GM19238 (cell line): Measurements from ENCODE around the gene POR.
"Not testable (repeated sequence)": the region's sequence is repeated elsewhere in the genome, so short reads cannot be mapped to it uniquely, and the experiment has no call there.

Experiments used
- DNase-seq: peaks from one replicate; pipeline ENCODE4 v3.0.0; 2011; ENCODE audit warnings: low spot score; ENCODE audit not compliant: insufficient read length

POR gene

GRCh38 chr7:75988568-75989499 lies 73.9 kb downstream of the POR start:
- no peak for DNase-seq

GRCh38 chr7:75989500-75990388 lies 74.8 kb downstream of the POR start:
- DNase-seq, result no peak

GRCh38 chr7:75991531-75992082 lies 76.7 kb downstream of the POR start:
- no peak for DNase-seq

- DNase-seq, result no peak
Measured at GRCh38 chr7:75992083-75992755, 77.3 kb downstream of the POR start.

- DNase-seq, result peak; percentile 54
Measured at GRCh38 chr7:75993689-75994387, 78.9 kb downstream of the POR start.

- peak; percentile 100 for DNase-seq
Measured at GRCh38 chr7:75994388-75995051, 79.6 kb downstream of the POR start, which contains the start of gene TMEM120A. TMEM120A (minus strand) TSS chr7:75994595; CDS start chr7:75994570, 25 bp downstream.

GRCh38 chr7:75995052-75995471 lies 80.1 kb downstream of the POR start:
- DNase-seq, result no peak

GRCh38 chr7:75995996-75996395 lies 81.0 kb downstream of the POR start:
- DNase-seq, result no peak

GRCh38 chr7:75996476-75996875 lies 81.5 kb downstream of the POR start:
- no peak for DNase-seq

- no peak for DNase-seq
Measured at GRCh38 chr7:75998038-75998437, 83.1 kb downstream of the POR start.

- no peak for DNase-seq
Measured at GRCh38 chr7:76000566-76000965, 85.6 kb downstream of the POR start.

GRCh38 chr7:76002139-76002538 lies 87.2 kb downstream of the POR start:
- no peak for DNase-seq

- no peak for DNase-seq
Measured at GRCh38 chr7:76002822-76003221, 87.9 kb downstream of the POR start.

- DNase-seq, result no peak
Measured at GRCh38 chr7:76003351-76003750, 88.4 kb downstream of the POR start.

GRCh38 chr7:76005004-76005403 lies 90.0 kb downstream of the POR start:
- not testable (repeated sequence) for DNase-seq

GRCh38 chr7:76008156-76008687 lies 93.3 kb downstream of the POR start:
- DNase-seq, result no peak

GRCh38 chr7:76009672-76010600 lies 95.0 kb downstream of the POR start:
- DNase-seq, result no peak

- DNase-seq, result no peak
Measured at GRCh38 chr7:76011442-76011861, 96.5 kb downstream of the POR start.
